Epidermal melanocyte (primary cell): ENCODE measurements around the gene PROCA1.
"Not testable (repeated sequence)": the region's sequence is repeated elsewhere in the genome, so short reads cannot be mapped to it uniquely, and the experiment has no call there.

Experiments used
- DNase-seq: peaks from one replicate; pipeline ENCODE4 v3.0.0; 2011; ENCODE audit warnings: low spot score; ENCODE audit not compliant: insufficient read length

The PROCA1 gene

DNA sequence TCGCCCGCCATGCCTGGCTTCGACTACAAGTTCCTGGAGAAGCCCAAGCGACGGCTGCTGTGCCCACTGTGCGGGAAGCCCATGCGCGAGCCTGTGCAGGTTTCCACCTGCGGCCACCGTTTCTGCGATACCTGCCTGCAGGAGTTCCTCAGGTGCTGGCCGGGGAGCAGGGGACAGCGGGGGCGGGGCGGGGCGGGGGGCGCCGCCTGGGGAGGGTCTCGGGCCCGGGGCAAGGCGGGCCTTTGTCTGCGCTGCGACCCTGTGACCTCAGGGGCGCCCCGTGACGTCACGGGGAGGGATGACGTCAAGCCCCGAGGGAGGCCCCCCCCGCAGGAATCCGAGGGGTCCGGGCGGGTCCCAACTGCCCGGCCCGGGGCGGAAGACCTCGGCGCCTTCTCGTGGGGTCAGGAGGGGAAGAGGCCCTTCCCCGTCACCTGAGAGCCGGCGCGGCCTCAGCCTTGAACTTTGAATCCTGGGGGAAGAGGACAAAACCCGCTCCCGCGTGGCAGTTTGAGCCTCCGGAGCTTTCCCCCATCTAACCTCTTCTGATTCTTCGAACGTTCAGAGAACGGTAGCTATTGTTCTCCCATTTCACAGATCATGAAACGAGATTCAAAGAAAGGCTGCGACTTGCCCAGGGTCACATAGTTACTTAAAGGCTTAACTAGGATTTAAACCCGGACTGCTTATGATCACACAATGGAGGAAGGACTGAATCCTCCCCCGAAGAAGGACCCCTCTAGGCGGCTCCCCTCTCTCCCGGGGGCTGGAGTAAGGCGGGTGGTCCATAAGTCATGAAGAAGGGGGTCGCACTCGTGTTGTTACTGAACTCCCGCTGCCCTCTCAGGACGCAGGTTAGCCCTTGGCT is 32.6 kb upstream of the PROCA1 start:
- DNase-seq, result no peak

DNA sequence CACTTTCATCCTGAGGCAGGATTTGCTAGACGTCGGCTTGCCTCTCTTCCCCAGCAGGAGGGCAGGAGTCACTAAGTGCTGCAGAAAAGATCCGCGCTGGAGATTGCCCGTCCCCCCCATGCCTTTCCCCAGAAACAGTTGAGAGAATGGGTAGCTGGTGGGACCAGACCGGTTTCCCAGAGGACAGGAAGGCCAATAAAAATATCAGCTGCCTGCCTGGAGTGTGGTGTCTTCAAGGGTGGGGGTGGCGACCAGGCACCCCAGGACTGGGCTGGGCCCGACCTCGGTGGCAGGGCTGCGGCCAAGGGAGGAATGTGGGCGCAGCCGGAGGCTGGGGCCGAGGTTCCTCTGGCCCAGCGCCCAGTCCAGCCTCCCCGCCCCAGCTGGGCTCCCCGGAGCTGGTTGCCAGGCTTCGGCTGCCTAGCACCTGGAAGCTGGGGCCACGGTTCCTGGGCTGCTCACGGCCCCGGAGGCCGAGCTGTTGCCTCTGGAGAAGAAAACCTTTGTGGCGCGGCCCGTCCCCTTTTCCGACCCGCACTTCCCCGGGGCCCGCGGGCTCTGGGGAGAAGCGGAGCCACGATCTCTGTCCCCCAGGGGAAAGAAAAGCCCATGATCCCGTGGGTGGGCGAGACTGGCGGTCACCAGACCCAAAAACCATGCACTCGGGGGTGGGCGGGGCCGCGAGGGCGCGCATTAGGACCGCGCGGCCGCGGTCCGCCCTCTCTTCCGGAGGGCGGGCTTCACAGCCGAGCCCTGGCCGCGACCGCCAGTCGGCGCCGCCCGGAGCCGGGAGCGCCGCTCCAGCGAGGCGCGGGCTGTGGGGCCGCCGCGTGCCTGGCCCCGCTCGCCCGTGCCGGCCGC is 31.8 kb upstream of the PROCA1 start, which contains the start of gene TRAF4:
TSS of gene TRAF4 (plus strand) at position 769 of the 861 bp plus-strand sequence. CDS start 102 bp downstream, outside the sequence.
- peak; percentile 84 for DNase-seq

DNA sequence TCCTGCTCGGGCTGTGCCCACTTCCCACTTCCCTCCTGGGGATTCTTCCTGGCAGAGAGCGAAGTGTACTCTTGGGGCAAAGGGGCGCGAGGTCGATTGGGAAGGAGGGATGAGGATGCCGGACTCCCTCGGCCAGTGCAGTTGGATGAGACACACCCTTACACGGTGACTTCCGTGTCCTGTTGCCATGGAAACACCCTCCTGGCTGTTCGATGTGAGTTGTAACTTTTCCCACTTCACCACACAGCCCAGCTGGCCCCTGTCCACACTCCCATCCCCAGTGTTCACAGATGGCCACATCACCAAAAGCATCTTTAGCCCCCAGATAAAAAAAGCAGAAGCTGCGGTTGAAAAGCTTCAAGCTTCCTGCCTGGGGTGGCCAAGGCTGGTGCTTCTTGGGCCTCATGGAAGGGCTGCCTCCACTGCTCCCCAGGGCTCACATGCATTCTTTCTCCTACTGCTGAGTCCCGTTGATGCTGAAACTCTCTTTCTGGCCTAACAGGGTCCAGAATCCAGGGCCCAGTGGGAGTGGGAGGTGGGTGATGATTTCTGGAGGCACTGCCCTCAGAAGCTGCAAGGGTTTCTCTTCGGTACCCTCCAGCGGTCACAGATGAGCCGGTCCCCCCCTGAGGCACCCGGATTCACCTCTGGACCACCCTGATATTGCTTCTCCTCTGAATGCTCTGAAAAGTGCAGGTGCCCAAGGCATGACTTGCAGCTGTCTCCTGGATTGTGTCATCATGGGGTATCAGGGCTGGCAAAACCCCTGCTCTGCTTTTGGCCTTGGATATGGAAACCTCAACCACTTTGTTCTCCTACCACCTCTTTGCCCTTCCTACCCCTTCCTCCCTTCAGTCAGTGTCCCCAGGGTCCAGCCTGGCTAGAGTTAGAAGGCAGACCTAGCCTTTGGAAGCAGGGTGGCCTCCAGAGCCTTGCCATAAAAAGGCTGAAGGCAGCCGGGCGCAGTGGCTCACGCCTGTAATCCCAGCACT is 30.0 kb upstream of the PROCA1 start:
- no peak for DNase-seq

- DNase-seq, result no peak
Measured at GRCh38 chr17:28740406-28741357, 29.0 kb upstream of the PROCA1 start.

GRCh38 chr17:28738680-28739384 is 27.1 kb upstream of the PROCA1 start:
- no peak for DNase-seq

GRCh38 chr17:28737770-28738679 is 26.3 kb upstream of the PROCA1 start:
- no peak for DNase-seq

- DNase-seq, result no peak
Measured at GRCh38 chr17:28737316-28737715, 25.6 kb upstream of the PROCA1 start.

GRCh38 chr17:28735913-28736769 is 24.5 kb upstream of the PROCA1 start:
- not testable (repeated sequence) for DNase-seq

- no peak for DNase-seq
Measured at GRCh38 chr17:28735242-28735722, 23.6 kb upstream of the PROCA1 start.

DNA sequence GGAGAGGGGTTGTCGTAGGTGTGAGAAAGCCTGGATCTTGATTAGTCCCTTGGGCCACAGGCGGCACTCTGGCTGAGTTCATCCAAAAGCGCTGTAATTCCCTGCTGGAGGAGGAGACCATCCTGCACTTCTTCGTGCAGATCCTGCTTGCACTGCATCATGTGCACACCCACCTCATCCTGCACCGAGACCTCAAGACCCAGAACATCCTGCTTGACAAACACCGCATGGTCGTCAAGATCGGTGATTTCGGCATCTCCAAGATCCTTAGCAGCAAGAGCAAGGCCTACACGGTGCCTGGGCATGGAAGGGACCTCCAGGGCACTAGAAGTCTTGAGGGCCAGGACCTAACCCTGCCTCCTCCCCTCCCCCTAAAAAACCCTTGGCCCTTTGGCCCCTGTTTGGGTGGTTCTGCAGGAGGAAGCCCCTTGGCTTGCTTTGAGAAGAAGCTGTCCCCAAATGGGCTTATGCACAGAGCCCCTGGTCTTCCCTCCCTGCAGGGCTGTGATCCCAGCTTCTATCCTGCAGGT is 23.1 kb upstream of the PROCA1 start:
- no peak for DNase-seq

DNA sequence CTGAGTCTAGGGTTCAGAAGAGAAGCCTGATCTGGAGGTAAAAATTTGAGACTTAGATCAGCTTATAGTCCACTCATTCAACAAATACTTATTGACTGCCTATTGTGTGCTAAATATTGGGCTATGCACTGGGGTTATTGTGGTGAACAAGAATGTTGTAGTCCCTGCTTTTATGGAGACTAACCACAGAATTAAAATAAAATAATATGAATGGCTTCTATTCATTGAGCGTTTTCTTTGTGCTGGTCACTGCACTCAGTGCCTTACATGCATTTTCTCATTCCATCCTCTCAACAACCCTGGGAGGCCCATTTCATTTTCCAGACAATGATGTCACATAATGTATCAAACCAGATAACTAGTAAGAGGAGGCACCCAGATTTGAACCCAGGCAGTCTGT is 21.7 kb upstream of the PROCA1 start:
- DNase-seq, result peak; percentile 61

- no peak for DNase-seq
Measured at GRCh38 chr17:28729950-28730330, 18.3 kb upstream of the PROCA1 start.

GRCh38 chr17:28728364-28729200 is 16.9 kb upstream of the PROCA1 start, which contains the start of gene NEK8:
NEK8 (plus strand) TSS chr17:28728788; CDS start chr17:28728814, 26 bp downstream.
- peak; percentile 93 for DNase-seq

DNA sequence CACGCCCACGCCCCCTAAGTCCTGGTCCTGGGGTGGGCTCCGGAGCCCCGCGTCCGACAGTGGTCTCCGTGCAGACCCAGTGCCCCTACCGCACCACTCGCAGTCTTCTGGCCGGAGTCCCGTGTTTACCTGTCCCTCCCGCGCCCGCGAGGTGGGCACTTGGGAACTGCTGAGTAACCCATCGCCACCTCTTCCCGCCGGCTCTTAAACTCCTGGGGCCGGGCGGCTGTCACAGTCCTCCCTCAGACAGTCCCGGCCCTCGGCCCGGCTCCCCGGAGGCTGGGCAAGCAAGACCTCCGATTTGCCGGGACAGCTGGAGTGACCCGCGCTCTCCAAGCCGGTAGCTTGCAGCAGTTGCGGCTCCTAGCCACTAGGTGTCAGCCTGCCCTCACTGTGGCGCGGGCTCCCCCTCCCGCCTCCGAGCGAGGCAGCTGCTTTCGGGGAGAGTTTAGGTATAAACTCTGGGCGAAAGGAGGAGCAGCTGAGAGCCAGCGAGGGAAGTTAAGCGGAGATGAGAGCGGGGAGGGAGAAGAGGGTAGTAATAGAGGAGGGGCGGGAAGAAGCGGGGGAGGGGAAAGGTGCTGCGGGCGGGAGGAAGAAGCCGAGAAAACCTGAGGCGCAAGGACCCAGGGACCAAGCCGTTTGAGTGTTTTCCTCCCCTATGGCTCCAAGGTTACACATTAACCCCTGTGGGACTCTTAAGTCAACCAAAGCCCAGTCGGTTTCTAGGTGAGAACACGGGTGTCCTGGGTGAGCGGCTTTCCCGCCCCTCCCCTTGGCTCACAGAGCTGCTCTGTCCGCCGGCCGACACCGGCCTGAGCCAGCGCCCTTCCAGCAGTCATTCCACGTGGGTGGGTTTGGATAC is 15.2 kb upstream of the PROCA1 start:
- DNase-seq, result peak; percentile 87

- DNase-seq, result peak; percentile 77
Measured at GRCh38 chr17:28726226-28726626, 14.5 kb upstream of the PROCA1 start, which contains the start of gene TLCD1. TLCD1 (minus strand) TSS chr17:28726233; CDS start chr17:28726097, 136 bp downstream.
